Posterior cingulate gyrus (tissue), 11 donors: ENCODE data around the gene TBX10.
"Not testable (repeated sequence)": the region's sequence is repeated elsewhere in the genome, so short reads cannot be mapped to it uniquely, and the experiment has no call there.

Experiments used
- DNase-seq, 10 donors: peaks; one replicate each; pipeline versions ENCODE4 v3.0.0 to v3.0.0-alpha.2; 2020 to 2021; ENCODE audit warnings: mixed read lengths in 3 of 10
- intact Hi-C: fragments of 100-400 bp; cut with DNase I; formaldehyde crosslinking; loops from one replicate; pipeline ENCODE4 v1.15.1; 2023

TBX10 gene

DNA sequence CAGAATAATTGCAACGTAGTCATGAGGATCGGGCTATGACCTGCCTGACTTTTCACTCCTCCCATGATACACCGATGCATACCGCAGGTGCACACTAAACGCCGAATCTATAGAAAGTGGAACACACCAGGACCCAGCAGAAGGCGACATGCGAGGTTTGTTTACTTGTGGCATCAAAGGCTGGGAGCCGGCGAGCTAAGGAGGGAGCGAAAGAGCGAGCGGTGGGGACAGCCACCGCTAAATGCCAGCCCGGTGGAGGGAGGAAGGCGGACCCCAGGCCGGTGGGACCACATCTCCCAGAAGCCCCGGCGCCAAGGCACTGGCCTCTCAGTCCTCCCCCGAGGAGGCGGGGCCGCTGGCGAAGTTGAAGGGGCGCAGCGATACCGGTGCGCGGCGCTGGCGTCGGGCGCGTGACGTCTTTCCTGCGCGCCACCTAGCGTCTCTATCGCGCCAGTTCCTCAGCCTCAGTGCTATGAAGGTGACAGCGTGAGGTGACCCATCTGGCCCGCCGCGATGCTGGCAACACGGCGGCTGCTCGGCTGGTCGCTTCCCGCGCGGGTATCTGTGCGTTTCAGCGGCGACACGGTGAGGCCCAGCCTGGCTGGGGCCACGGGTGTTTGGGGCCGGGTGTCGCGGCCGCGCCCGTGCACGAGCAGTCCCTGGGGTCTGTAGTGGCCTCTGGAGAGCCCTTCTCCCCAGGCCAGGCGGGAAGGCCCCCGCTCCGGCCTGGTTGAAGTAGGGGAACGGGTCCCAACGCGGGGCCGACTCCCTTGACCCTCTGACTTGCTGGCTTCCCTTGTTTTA, 32.9 kb downstream of the TBX10 start, which contains the start of gene NDUFV1:
NDUFV1 (plus strand) TSS at position 445 of the 804 bp plus-strand sequence; CDS start at position 514, 69 bp downstream.
- peak; percentile 94 to 100 (median 98) for DNase-seq
- intact Hi-C loops = loop anchor here (1.0 kb wide), 1 partner anchor 22 kb away; no protein-coding TSS in a partner anchor

DNA sequence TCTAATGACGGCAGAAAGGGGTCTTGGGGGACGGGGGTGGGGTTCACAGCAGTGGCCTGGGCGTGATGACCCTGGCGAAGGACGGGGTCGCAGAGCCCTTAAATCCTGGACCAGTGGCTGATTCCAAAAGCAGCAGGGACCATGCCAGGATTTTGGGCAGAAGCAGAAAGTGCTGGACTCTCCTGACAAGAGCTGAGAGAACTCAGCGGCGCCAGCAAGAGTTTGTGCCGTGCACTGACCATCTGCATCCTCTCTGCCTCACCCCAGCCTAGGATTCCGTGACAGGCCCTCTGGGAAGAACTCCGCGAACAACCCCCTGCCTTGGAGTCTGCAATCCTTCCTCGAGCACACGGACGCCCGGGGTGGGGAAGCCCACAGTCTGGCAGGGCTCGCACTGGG, 33.5 kb downstream of the TBX10 start:
- intact Hi-C loops = loop anchor here (1.0 kb wide), 1 partner anchor 22 kb away; no protein-coding TSS in a partner anchor
- peak in 3 of 10 donors; percentile 17 to 88 (median 87) for DNase-seq

DNA sequence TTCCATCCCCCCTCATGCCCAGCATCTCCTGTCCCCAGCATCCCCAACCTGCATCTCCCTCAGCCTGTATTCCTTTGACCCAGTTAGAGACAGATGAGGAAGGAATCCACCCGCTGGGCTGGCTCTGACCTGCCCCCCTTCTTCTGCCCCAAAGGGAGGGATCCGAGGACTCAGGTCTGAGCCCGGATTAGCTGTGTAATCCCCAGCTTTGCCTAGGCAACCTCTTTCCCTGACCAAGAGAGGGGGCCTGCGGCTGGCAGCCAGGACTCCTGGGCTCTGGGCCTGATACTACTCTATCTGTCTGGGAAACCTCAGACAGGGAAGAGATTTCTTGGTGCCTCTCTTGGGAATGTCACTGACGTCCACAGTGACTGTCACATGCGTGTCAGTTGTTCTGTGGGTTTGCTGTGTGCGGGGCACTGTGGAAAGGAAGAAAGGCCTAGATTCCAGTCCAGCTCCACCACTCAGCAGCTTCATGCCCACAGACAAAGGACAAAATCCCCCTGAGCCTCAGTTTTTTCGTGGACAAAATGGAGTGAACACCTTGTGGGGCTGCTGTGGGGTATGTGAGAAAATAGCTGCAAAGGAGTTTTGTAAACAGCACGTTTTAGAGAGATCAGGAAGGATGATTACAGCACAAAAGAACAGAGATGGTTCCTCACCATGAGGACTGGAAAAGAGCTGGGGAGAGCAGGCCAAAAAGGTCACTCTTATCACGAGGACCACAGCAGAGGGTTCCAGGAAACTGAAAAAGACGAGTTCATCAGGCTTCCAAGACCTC, 34.1 kb downstream of the TBX10 start:
- peak in 2 of 10 donors; percentile 17 to 72 for DNase-seq
- intact Hi-C loops = loop anchor here (1.0 kb wide), 1 partner anchor 21 kb away; no protein-coding TSS in a partner anchor

DNA sequence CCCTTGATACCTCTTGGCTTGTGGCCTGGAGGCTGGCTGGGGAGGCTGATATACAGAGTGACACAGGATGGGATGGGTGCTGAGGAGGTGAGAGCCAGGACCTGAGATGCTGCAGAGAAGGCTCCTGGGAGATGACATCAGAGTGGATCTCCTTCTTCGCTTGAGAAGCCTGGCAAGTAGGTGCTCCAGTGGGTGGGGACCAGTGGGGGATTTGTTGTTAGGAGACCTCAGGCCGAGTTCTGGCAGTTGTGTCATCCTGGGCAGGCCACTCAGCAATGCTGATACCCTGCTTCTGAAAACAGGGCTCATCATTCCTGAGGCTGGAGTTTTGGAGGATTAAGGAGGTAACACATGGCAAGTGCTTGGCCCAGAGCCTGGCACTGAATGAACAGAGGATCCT, 34.7 kb downstream of the TBX10 start:
- peak in 2 of 10 donors; percentile 3 to 43 for DNase-seq
- intact Hi-C loops = no loop called here

DNA sequence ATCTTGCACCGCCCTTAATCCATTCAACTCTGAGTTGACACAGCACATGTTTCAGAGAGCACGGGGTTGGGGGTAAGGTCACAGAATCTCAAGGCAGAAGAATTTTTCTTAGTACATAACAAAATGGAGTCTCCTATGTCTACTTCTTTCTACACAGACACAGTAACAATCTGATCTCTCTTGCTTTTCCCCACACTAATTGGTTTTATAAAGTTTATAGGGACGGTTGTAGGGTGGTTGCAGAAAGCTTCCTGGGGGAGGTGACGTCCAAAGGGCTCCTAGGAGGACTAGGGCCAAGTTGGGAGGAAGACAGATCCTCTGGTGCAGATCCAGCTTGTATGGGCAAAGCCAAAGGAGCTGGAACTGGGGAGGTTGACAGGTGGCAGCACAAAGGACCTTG, 35.4 kb downstream of the TBX10 start:
- DNase-seq, intact Hi-C loops: not testable (repeated sequence)

DNA sequence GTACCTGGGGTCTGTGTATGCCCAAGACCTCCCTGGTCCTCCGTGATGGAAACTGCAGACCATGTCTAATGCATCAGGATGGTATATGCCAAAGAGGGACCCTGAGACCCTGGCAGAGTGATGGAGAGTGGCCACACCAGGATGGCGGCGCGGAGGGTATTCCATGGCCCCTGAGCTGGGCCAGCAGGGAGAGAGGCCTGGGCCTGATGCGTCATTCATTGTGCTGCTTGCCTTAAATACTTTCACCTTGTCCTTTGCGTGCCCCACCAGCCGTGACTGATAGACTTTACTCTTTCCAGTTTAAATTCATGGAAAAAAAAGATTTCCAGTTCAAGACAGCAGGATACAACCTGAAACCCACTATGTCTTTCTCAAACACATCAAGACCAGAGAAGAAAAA, 38.5 kb downstream of the TBX10 start:
- intact Hi-C loops = no loop called here
- peak in 1 of 10 donors; percentile 62 for DNase-seq

DNA sequence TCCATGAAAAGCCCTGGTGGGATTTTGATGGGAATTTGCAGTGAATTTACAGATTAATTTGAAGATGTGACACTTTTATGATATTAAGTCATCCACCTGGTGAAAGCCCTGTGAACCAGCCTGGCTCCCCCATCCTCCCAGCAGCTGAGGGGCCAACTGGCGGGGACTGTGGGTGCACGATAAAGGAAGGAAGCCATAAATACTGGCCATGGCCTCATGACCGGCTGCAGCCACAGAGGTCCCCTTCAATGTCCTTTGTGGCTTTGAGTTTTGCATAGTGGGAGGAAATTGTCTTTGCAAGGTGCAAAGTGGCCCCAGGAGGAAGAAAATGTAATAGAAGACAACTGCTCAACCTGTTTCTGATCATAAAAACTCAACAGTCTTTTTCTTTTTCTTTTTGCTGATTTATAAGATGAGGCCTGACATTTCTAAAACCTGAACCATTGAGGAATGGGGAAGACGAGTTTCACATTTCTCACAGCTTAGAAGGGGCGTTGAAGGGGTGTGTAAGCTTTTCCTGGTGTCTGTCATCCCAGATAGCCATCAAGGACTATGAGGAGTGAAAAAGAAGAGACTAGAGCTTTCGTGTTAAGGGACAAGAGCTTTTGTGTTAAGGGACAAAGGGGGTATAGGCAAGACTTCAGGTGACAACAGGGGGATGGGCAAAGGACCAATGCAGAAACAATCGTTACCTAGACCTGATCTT, 39.1 kb downstream of the TBX10 start:
- peak in 1 of 10 donors; percentile 50 for DNase-seq
- intact Hi-C loops = no loop called here

DNA sequence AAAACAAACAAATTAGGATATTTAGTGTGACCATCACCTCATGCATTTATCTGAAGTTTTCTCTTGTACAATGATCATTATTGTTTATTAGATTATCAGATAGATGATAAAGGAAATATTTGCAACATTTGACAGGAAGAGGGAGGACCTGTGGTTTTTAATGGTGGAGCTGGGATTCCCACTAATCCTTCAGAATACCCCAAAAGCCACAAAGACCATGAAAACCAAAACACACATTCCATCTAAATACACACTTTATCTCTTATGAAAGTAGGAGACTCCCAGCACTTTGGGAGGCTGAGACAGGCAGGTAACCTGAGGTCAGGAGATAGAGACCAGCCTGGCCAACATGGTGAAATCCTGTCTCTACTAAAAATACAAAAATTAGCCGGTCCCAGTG, 40.4 kb downstream of the TBX10 start:
- intact Hi-C loops = no loop called here
- no peak for DNase-seq

DNA sequence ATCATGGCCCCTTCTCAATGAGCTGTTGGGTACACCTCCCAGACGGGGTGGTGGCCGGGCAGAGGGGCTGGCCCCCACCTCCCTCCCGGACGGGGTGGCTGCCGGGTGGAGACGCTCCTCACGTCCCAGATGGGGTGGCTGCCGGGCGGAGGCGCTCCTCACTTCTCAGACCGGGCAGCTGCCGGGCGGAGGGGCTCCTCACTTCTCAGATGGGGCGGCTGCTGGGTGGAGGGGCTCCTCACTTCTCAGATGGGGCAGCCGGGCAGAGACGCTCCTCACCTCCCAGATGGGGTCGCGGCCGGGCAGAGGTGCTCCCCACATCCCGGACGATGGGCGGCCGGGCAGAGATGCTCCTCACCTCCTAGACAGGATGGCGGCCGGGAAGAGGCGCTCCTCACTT, 41.6 kb downstream of the TBX10 start:
- peak in 1 of 10 donors; percentile 40 for DNase-seq
- intact Hi-C loops = not testable (repeated sequence)

DNA sequence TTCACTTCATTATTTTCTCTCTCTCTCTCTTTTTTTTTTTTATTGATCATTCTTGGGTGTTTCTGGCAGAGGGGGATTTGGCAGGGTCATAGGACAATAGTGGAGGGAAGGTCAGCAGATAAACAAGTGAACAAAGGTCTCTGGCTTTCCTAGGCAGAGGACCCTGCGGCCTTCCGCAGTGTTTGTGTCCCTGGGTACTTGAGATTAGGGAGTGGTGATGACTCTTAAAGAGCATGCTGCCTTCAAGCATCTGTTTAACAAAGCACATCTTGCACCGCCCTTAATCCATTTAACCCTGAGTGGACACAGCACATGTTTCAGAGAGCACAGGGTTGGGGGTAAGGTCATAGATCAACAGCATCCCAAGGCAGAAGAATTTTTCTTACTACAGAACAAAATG, 42.1 kb downstream of the TBX10 start:
- DNase-seq, intact Hi-C loops: not testable (repeated sequence)

DNA sequence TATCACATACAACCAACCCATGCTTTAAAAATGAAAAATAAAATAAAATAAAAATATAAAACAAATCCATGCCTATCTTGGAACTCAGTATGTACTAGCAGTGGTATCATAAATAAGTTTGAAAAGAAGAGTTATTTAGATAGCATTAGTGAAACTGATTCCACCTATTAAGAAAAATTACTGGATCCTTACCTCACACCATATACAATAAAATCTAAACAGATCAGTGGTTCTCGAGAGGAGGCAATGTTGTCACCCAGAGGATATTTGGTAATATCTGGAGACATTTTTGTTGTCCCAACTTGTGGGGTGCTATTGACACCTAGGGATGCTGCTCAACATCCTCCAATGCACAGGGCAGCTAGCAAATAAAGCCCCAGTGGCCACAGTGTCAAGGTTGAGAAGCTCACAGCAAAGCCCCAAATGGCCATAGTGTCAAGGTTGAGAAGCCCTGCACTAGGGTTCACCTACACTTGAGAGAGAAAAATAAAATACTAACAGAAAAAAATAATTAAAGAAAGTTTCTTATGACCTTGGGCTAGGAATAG, 42.7 kb downstream of the TBX10 start:
- intact Hi-C loops = no loop called here
- DNase-seq = peak in 1 of 10 donors; percentile 10

DNA sequence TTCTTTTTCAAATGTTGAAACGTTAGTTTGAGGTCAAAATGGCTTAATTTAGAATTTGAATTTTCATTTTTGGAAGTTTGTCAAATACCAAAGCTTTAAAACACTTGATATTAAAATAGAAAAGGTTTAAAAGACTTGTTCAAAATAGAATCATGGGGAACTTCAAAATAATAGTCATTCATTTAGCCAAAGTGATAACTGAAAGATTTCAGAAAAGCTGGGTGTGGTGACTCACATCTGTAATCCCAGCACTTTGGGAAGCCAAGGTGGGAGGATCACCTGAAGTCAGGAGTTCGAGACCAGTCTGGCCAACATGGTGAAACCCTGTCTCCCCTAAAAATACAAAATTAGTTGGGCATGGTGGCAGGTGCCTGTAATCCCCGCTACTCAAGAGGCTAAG, 45.1 kb downstream of the TBX10 start:
- intact Hi-C loops = no loop called here
- DNase-seq = peak in 1 of 10 donors; percentile 2

DNA sequence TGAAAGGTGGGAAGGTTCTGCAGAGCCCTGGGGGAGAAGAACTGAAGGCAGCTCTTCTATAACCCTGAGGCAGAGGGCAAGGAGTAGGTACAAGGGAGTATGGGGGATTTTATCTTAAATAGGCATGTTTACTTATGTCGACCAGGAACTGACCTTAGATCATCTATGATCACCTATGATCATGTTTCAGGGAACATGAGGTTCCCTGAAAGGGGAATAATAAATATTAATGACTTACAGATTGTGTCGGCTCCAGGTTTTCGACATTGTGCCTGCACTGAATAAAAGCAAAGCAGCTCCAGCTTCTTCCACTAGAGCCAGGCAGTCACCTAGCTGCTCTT, 46.0 kb downstream of the TBX10 start:
- intact Hi-C loops = no loop called here
- peak in 1 of 10 donors; percentile 9 for DNase-seq

DNA sequence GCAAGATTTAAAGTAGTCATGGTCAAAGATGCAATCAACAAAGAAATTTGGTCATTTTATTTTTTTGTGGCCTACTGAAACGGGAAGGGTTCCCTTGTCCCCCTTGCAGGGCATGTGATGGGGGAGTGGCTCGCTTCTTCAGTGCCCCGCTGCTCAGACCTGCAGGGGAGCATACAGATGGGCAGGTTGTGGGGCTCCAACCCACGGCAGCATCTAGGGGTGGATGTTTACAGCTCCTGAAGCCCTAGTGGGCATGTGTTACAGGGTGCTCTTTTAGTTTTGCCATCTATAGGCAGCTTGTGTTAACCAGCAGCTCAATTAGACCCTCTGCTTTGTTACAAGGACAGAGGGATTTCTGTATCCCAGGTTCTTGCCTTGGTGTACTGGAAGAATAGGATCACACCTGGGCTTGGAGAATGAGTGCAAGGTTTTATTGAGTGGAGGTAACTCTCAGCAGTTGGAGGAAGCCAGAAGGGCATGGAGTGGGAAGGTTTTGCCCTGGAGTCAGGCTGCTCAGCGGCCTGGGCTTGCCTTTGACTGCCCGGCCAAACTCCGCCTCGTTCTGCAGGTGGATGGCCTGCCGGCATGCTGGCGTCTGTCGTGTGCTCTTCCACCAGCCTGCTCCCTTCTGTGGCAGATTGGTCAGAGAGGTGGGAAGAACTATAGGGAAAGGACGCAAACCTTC, 46.5 kb downstream of the TBX10 start:
- DNase-seq = peak in 1 of 10 donors; percentile 39
- intact Hi-C loops = no loop called here

DNA sequence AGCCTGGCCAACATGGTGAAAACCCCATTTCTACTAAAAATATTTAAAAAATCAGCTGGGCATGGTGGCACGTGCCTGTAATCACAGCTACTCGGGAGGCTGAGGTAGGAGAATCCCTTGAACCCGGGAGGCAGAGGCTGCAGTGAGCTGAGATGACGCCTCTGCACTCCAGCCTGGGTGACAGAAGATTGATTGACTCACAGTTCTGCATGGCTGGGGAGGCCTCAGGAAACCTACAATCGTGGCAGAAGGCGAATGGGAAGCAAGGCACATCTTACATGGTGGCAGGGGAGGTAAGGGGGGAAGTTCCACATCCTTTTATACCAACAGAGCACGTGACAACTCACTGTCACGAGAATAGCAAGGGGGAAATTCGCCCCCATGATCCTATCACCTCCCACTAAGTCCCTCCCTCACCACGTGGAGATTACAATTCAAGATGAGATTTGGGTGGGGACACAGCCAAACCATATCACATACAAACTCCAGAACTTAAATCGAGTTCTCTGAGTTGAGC, 50.6 kb downstream of the TBX10 start:
- DNase-seq = peak in 1 of 10 donors; percentile 13
- intact Hi-C loops = loop anchor here (10.0 kb wide), 1 partner anchor 74 kb away; no protein-coding TSS in a partner anchor

DNA sequence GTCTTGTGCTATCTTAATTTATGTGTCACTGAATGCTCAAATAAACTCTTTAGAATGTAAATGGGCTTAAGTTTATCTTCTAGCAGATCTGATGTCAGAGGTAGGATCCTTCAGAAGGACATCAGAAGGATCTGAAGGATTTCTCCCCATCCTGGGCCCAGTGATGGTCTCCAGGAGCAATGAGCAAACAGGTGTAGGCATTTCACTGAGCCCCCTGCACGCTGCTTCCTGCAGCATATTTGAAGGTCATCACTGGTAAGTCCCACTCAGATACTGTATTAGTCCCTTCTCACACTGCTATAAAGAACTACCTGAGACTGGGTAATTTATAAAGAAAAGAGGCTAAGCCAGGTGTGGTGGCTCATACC, 51.4 kb downstream of the TBX10 start:
- intact Hi-C loops = loop anchor here (10.0 kb wide), 1 partner anchor 73 kb away; no protein-coding TSS in a partner anchor

DNA sequence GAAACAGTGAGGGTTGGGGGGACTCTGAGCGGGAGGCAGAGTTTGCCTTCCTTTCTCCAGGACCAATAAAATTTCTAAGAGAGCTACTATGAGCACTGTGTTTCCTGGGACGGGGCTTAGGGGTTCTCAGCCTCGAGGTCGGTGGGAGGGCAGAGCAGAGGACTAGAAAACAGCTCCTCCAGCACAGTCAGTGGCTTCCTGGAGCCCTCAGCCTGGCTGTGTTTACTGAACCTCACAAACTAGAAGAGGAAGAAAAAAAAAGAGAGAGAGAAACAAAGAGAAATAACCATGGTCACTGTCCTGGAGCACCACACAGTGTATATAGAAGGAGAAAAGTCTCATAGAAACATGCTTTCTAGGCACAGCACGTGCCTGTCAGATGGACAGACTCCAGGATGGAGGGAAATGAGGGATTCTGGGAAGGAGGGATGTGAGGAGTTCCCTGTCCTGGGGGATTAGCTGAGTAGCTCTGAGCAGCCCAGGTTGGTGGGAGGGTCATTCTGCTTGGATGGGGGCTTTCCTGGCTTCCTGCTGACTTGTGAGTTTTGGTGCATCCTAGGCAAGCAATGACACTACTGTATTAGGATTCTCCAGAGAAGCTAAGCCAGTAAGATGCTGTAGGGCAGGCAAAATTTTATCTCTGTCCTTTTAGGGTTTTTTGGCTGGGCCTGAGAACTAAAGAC, 52.9 kb downstream of the TBX10 start:
- intact Hi-C loops = loop anchor here (10.0 kb wide), 1 partner anchor 72 kb away; no protein-coding TSS in a partner anchor

More for the DNA sequence above, 51.4 kb downstream of the TBX10 start:
- DNase-seq = peak in 1 of 10 donors; percentile 52

DNA sequence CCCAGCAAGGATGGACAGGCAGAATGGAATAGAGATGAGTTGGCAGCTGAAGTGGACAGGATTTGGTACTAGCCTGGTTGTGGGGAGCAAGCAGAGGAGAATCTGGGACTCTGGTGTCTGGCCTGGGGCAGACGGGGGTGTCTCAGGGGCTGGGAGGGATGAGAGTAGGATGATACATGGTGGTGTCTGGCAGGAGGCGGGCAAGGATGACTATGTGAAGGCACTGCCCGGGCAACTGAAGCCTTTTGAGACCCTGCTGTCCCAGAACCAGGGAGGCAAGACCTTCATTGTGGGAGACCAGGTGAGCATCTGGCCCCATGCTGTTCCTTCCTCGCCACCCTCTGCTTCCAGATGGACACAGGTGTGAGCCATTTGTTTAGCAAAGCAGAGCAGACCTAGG, 53.7 kb downstream of the TBX10 start:
- no peak for DNase-seq
- intact Hi-C loops = loop anchor here (10.0 kb wide), 1 partner anchor 71 kb away; no protein-coding TSS in a partner anchor

More for the DNA sequence above, 52.9 kb downstream of the TBX10 start:
- DNase-seq = peak in 1 of 10 donors; percentile 48
